Measurements from ENCODE around the gene PTPRN2. TPM values are rescaled to one million over a fixed set of nuclear protein-coding genes. Genes with fewer than 3 reads are reported as not detected.
"Not testable (repeated sequence)": the region's sequence is repeated elsewhere in the genome, so short reads cannot be mapped to it uniquely, and the experiment has no call there.

The PTPRN2 gene
- polyA plus RNA-seq, 4 donors, result 1.6 to 11.7 (median 4.0) TPM

DNA sequence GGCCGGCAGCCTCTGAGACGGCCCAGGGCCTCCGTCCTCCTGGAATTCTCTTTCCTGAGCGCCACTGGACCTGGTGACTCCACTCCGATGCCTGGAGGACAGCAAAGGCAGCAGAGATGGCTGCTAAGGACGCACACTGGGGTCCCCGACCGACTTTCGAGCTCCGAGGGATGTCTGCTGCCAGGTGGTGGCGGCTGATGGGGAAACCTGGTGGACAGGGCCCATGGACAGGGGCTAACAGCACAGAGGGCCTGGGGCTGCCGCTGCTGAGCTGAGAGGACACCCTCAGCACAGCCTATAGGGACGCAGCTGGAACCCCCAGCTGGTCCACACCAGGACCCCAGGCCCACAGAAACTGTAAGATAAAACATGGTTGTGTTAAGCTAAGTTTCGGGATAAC lies 884.5 kb downstream of the PTPRN2 start:
- no peak for DNase-seq
- Histone ChIP-seq H3K4me3 (ENCODE audit: low read depth in 1 of 3, low read length in 3 of 3) (no peak overlapping the region), H3K27me3 (ENCODE audit: control insufficient read depth in 3 of 3, insufficient read depth in 3 of 3, low read length in 3 of 3) (peaks cover 0 to 9% (median 0%) of the 10 kb centered on the region in 3 donors), H3K4me1 (ENCODE audit: control insufficient read depth in 3 of 3, insufficient read depth in 2 of 3, low read depth in 1 of 3, low read length in 2 of 3) (no peaks in the 10 kb centered on the region), H3K9me3 (ENCODE audit: control insufficient read depth in 2 of 2, insufficient read depth in 1 of 2, low read depth in 1 of 2, low read length in 1 of 2) (no peaks in the 10 kb centered on the region), H3K27ac (ENCODE audit: low read depth in 1 of 3, low read length in 2 of 3) (no peak overlapping the region), H3K36me3 (ENCODE audit: control insufficient read depth in 3 of 3, insufficient read depth in 2 of 3, low read depth in 1 of 3, low read length in 3 of 3) (no peaks in the 10 kb centered on the region)
- 73 to 78% (median 77%) methylated on average over 14 of the region's 14 CpGs for WGBS, 3 donors
- no peak for FAIRE-seq

DNA sequence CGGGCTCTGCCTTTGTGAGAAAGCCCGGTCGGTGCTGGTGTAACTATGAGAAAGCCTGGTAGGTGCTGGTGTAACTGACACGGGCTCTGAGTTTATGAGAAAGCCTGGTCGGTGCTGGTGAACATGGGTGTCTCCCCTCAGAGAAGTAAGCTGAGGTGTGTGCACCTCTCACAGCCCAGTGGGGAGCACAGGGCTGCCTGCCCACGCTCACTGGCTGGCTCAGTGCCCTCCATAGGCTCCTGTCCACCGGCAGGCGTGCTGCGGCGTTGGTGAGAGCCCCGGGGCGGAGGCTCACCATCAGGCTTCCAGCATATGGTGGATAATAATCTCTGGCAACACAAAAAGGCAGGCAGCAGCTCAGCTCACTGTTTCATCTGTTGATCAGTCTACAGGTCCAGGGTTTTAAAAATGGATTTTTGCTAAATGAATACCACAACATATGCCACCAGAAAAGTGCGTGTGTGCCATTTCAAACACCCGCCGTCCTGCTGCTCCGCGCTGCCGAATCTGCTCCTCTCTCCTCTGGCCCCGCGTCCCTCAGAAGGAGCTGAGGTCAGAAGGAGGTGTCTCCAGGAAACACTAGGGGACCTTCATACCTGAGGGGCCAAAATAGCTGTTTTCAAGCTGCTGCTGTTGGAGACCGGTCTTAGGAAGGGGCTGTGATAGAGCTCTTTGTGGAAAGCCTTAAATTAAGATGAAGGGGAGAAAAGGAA lies 885.2 kb downstream of the PTPRN2 start:
- Histone ChIP-seq H3K9me3 (ENCODE audit: control insufficient read depth in 2 of 2, insufficient read depth in 1 of 2, low read depth in 1 of 2, low read length in 1 of 2) (no peaks in the 10 kb centered on the region), H3K27me3 (ENCODE audit: control insufficient read depth in 3 of 3, insufficient read depth in 3 of 3, low read length in 3 of 3) (peaks cover 0 to 9% (median 0%) of the 10 kb centered on the region in 3 donors), H3K4me3 (ENCODE audit: low read depth in 1 of 3, low read length in 3 of 3) (no peak overlapping the region), H3K4me1 (ENCODE audit: control insufficient read depth in 3 of 3, insufficient read depth in 2 of 3, low read depth in 1 of 3, low read length in 2 of 3) (no peaks in the 10 kb centered on the region), H3K27ac (ENCODE audit: low read depth in 1 of 3, low read length in 2 of 3) (no peak overlapping the region), H3K36me3 (ENCODE audit: control insufficient read depth in 3 of 3, insufficient read depth in 2 of 3, low read depth in 1 of 3, low read length in 3 of 3) (no peaks in the 10 kb centered on the region)
- DNase-seq (no peak), FAIRE-seq (no peak)
- WGBS, 3 donors, result 79 to 87% (median 80%) methylated on average over 21 of the region's 21 CpGs

DNA sequence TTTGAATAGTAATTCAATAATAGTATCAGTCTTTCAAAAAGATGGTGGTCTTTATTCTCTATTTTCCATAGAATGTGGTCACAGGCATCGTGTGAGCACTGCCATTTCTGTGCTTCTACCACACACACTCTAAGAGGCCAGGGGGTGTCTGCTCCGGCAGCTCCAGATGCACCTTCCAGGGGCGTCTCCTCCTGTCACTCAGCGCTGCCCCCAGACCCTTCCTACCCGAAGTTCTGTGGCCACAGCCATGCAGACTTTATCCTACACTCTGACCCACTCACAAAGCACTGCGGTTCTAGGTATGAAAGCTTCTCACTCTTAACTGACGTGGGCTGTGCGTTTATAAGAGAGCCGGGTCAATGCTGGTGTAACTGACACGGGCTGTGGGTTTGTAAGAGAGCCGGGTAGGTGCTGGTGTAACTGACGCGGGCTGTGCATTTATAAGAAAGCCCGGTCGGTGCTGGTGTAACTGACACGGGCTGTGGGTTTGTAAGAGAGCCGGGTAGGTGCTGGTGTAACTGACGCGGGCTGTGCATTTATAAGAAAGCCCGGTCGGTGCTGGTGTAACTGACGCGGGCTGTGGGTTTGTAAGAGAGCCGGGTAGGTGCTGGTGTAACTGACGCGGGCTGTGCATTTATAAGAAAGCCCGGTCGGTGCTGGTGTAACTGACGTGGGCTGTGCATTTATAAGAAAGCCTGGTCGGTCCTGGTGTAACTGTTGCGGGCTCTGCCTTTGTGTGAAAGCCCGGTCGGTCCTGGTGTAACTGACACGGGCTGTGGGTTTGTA lies 886.0 kb downstream of the PTPRN2 start:
- not testable (repeated sequence) for H3K9me3 ChIP-seq (ENCODE audit: control insufficient read depth in 2 of 2, insufficient read depth in 1 of 2, low read depth in 1 of 2, low read length in 1 of 2); H3K4me1 ChIP-seq (ENCODE audit: control insufficient read depth in 3 of 3, insufficient read depth in 2 of 3, low read depth in 1 of 3, low read length in 2 of 3); H3K4me3 ChIP-seq (ENCODE audit: low read depth in 1 of 3, low read length in 3 of 3); FAIRE-seq; H3K27ac ChIP-seq (ENCODE audit: low read depth in 1 of 3, low read length in 2 of 3); H3K36me3 ChIP-seq (ENCODE audit: control insufficient read depth in 3 of 3, insufficient read depth in 2 of 3, low read depth in 1 of 3, low read length in 3 of 3); H3K27me3 ChIP-seq (ENCODE audit: control insufficient read depth in 3 of 3, insufficient read depth in 3 of 3, low read length in 3 of 3); DNase-seq
- 82 to 83% (median 82%) methylated on average over 32 to 34 of the region's 34 CpGs for WGBS, 3 donors

DNA sequence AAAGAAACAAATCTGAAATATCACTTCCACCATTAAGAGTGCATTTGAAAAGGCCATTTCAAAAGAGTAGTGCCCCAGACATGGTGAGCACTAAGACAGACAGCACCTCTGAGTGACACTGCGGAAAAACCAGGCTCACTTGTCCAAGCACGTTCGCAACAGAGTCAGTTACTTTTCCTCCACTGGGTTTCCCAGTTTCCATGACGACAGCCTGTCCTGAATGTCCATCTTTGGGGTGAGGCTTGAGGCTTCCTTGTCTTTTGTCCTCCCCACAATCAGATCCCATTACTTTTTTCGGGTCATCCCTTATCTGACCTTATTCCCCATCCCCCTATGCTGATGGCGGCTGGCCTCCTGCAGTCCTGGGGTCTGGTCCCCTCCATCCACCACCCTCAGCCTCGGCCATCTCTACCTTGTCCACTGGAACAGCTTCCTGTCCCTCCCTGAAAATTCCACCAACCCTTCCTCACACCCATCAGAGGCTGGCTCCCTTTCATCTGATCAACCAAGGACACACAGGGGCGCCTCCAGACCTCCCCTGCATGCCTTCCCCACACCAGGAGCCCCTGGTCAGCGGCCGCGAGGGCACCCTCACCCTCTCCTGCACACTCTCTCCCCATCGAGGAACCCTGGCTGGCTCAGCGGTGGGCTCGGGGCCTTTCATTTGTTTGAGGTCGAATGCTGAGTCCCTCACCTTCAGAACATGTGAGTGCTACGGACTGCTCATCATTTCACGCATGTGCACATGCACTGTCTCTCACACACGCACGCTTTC lies 887.2 kb downstream of the PTPRN2 start:
- no peaks in the 10 kb centered on the region for H3K36me3 ChIP-seq (ENCODE audit: control insufficient read depth in 3 of 3, insufficient read depth in 2 of 3, low read depth in 1 of 3, low read length in 3 of 3)
- 75 to 80% (median 78%) methylated on average over 19 of the region's 19 CpGs for WGBS, 3 donors
- no peak overlapping the region for H3K4me3 ChIP-seq (ENCODE audit: low read depth in 1 of 3, low read length in 3 of 3)
- no peaks in the 10 kb centered on the region for H3K4me1 ChIP-seq (ENCODE audit: control insufficient read depth in 3 of 3, insufficient read depth in 2 of 3, low read depth in 1 of 3, low read length in 2 of 3)
- no peaks in the 10 kb centered on the region for H3K9me3 ChIP-seq (ENCODE audit: control insufficient read depth in 2 of 2, insufficient read depth in 1 of 2, low read depth in 1 of 2, low read length in 1 of 2)
- DNase-seq, result no peak
- peaks cover 0 to 6% (median 0%) of the 10 kb centered on the region in 3 donors for H3K27me3 ChIP-seq (ENCODE audit: control insufficient read depth in 3 of 3, insufficient read depth in 3 of 3, low read length in 3 of 3)
- no peak for FAIRE-seq
- no peak overlapping the region for H3K27ac ChIP-seq (ENCODE audit: low read depth in 1 of 3, low read length in 2 of 3)

DNA sequence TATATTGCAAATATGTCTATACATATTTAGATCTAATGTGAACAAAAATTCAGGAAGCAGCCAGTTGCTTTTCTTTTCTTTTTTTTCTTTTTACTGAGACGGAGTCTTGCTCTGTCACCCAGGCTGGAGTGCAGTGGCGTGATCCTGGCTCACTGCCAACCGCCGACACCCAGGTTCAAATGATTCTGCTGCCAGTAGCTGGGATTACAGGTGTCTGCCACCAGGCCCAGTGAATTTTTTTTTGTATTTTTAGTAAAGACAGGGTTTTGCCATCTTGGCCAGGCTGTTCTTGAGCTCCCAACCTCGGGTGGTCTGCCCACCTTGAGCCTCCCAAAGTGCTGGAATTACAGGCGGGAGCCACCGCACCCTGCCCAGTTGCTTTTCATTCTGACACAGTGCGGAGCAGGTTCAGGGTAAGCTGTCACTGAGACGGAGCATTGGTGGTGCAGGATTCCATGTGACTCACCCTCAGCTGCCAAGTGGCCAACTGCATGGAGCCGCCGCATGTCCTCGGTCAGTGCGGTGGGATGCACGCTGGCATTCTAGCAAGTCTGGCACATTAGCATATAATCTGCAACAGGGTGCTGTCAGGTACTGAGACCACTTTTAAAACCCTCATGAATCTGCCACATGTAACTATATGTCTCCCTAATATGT lies 888.1 kb downstream of the PTPRN2 start:
- no peak for DNase-seq
- no peak for FAIRE-seq
- 68 to 75% (median 74%) methylated on average over 14 of the region's 14 CpGs for WGBS, 3 donors

DNA sequence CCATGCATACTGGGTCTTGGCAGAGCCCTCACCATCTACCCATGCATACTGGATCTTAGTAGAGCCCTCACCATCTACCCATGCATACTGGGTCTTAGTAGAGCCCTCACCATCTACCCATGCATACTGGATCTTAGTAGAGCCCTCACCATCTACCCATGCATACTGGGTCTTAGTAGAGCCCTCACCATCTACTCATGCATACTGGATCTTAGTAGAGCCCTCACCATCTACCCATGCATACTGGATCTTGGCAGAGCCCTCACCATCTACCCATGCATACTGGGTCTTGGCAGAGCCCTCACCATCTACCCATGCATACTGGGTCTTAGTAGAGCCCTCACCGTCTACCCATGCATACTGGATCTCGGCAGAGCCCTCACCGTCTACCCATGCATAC lies 890.3 kb downstream of the PTPRN2 start:
- not testable (repeated sequence) for H3K36me3 ChIP-seq (ENCODE audit: control insufficient read depth in 3 of 3, insufficient read depth in 2 of 3, low read depth in 1 of 3, low read length in 3 of 3); H3K9me3 ChIP-seq (ENCODE audit: control insufficient read depth in 2 of 2, insufficient read depth in 1 of 2, low read depth in 1 of 2, low read length in 1 of 2); H3K4me1 ChIP-seq (ENCODE audit: control insufficient read depth in 3 of 3, insufficient read depth in 2 of 3, low read depth in 1 of 3, low read length in 2 of 3); FAIRE-seq; H3K27ac ChIP-seq (ENCODE audit: low read depth in 1 of 3, low read length in 2 of 3); DNase-seq; H3K4me3 ChIP-seq (ENCODE audit: low read depth in 1 of 3, low read length in 3 of 3)
- H3K27me3 ChIP-seq (ENCODE audit: control insufficient read depth in 3 of 3, insufficient read depth in 3 of 3, low read length in 3 of 3), result peaks cover 8 to 16% (median 11%) of the 10 kb centered on the region in 3 donors
- 64 to 80% (median 76%) methylated on average over 3 of the region's 3 CpGs for whole genome bisulfite sequencing, 3 donors

More for the DNA sequence above, 888.1 kb downstream of the PTPRN2 start:
- H3K36me3 ChIP-seq (ENCODE audit: control insufficient read depth in 3 of 3, insufficient read depth in 2 of 3, low read depth in 1 of 3, low read length in 3 of 3), result no peaks in the 10 kb centered on the region
- no peak overlapping the region for H3K27ac ChIP-seq (ENCODE audit: low read depth in 1 of 3, low read length in 2 of 3)
- H3K27me3 ChIP-seq (ENCODE audit: control insufficient read depth in 3 of 3, insufficient read depth in 3 of 3, low read length in 3 of 3), result peaks cover 0 to 6% (median 0%) of the 10 kb centered on the region in 3 donors
- H3K9me3 ChIP-seq (ENCODE audit: control insufficient read depth in 2 of 2, insufficient read depth in 1 of 2, low read depth in 1 of 2, low read length in 1 of 2), result no peaks in the 10 kb centered on the region
- no peak overlapping the region for H3K4me3 ChIP-seq (ENCODE audit: low read depth in 1 of 3, low read length in 3 of 3)
- H3K4me1 ChIP-seq (ENCODE audit: control insufficient read depth in 3 of 3, insufficient read depth in 2 of 3, low read depth in 1 of 3, low read length in 2 of 3), result no peaks in the 10 kb centered on the region

DNA sequence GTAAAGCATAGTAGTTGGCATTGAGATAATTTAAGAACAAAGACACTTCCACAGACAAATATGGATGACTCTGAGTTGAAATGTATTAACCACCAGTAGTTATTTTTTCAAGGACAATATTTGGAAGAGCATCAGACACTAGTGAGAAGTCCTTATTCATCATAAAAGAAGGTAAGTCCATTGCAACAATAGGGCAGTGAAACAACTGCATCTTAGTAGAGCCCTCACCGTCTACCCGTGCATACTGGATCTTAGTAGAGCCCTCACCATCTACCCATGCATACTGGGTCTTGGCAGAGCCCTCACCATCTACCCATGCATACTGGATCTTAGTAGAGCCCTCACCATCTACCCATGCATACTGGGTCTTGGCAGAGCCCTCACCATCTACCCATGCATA lies 892.0 kb downstream of the PTPRN2 start:
- WGBS, 3 donors, result 87 to 93% (median 90%) methylated on average over 2 of the region's 2 CpGs
- not testable (repeated sequence) for FAIRE-seq; DNase-seq; H3K9me3 ChIP-seq (ENCODE audit: control insufficient read depth in 2 of 2, insufficient read depth in 1 of 2, low read depth in 1 of 2, low read length in 1 of 2); H3K4me3 ChIP-seq (ENCODE audit: low read depth in 1 of 3, low read length in 3 of 3); H3K36me3 ChIP-seq (ENCODE audit: control insufficient read depth in 3 of 3, insufficient read depth in 2 of 3, low read depth in 1 of 3, low read length in 3 of 3); H3K27ac ChIP-seq (ENCODE audit: low read depth in 1 of 3, low read length in 2 of 3); H3K4me1 ChIP-seq (ENCODE audit: control insufficient read depth in 3 of 3, insufficient read depth in 2 of 3, low read depth in 1 of 3, low read length in 2 of 3)
- peaks cover 10 to 28% (median 13%) of the 10 kb centered on the region in 3 donors for H3K27me3 ChIP-seq (ENCODE audit: control insufficient read depth in 3 of 3, insufficient read depth in 3 of 3, low read length in 3 of 3)

DNA sequence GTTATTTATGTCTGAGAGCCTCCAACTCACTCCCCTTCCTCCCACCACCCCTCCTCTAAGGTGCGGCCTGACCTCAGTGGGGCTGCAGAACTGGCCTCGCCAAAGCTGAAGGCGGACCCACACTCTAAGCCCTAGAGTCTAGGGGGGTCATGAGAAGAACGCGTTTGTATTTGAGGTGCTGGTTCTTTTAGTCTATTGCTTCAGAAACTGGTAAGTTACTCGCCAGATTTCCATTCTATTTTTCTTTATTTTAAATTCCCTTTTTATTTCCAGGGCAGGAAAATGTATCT lies 893.3 kb downstream of the PTPRN2 start:
- H3K36me3 ChIP-seq (ENCODE audit: control insufficient read depth in 3 of 3, insufficient read depth in 2 of 3, low read depth in 1 of 3, low read length in 3 of 3), result no peaks in the 10 kb centered on the region
- 27 to 34% (median 32%) methylated on average over 6 of the region's 6 CpGs for WGBS, 3 donors
- peaks cover 17 to 39% (median 18%) of the 10 kb centered on the region in 3 donors for H3K27me3 ChIP-seq (ENCODE audit: control insufficient read depth in 3 of 3, insufficient read depth in 3 of 3, low read length in 3 of 3)
- FAIRE-seq (no peak), DNase-seq (no peak)
- no peak overlapping the region for H3K27ac ChIP-seq (ENCODE audit: low read depth in 1 of 3, low read length in 2 of 3)
- H3K9me3 ChIP-seq (ENCODE audit: control insufficient read depth in 2 of 2, insufficient read depth in 1 of 2, low read depth in 1 of 2, low read length in 1 of 2), result no peaks in the 10 kb centered on the region
- H3K4me1 ChIP-seq (ENCODE audit: control insufficient read depth in 3 of 3, insufficient read depth in 2 of 3, low read depth in 1 of 3, low read length in 2 of 3), result peaks cover 0 to 2% (median 0%) of the 10 kb centered on the region in 3 donors
- H3K4me3 ChIP-seq (ENCODE audit: low read depth in 1 of 3, low read length in 3 of 3), result no peak overlapping the region
